IMR-90 (cell line): ENCODE results near the gene MUSTN1.

Experiments used
- CEBPB ChIP-seq: IDR thresholded peaks from 2 replicates; pipeline ENCODE4 v1.6.1; 2012; ENCODE audit warnings: low read depth, low read length, improper control_type of control experiment
- CTCF ChIP-seq: conservative IDR thresholded peaks from 2 replicates; pipeline ENCODE4 v1.5.1; 2012; ENCODE audit warnings: mild to moderate bottlenecking, low read depth, low read length, improper control_type of control experiment
- ELK1 ChIP-seq: fragments of 150-350 bp; IDR thresholded peaks from 2 replicates; pipeline ENCODE4 v1.6.1; 2016; ENCODE audit warnings: low read depth, mild to moderate bottlenecking, low read length, moderate library complexity, borderline replicate concordance
- MAZ ChIP-seq: IDR thresholded peaks from 2 replicates; pipeline ENCODE4 v1.6.1; 2012; ENCODE audit warnings: low read depth, mild to moderate bottlenecking, low read length, improper control_type of control experiment, moderate library complexity, borderline replicate concordance
- SMC3 ChIP-seq: fragments of 150-350 bp; IDR thresholded peaks from 2 replicates; pipeline ENCODE4 v1.6.1; 2016; ENCODE audit warnings: low read depth, mild to moderate bottlenecking, antibody characterized with exemption, low read length, moderate library complexity

GRCh38 chr3:52847241-52847640 is 12.4 kb upstream of the MUSTN1 start:
- TF ChIP-seq CTCF (no peak), SMC3 (no peak), CEBPB (no peak), ELK1 (no peak), MAZ (no peak)
